ENCODE measurements around the gene GRB2. TPM values are rescaled to one million over a fixed set of nuclear protein-coding genes. Genes with fewer than 3 reads are reported as not detected.

The GRB2 gene
- total RNA-seq, 2 donors from 2014 or later: 117 to 126 TPM

- TF ChIP-seq CTCF (IDR thresholded peaks at IDR 0.05): no peak
- intact Hi-C loops (cut with DNase I): no loop called here
- Histone ChIP-seq H3K4me3 (no peak overlapping the region), H3K27me3 (no peaks in the 10 kb centered on the region), H3K36me3 (no peaks in the 10 kb centered on the region), H3K4me1 (no peaks in the 10 kb centered on the region), H3K9me3 (no peaks in the 10 kb centered on the region), H3K9ac (ENCODE audit: low read depth in 2 of 2, low read length in 2 of 2) (no peak overlapping the region), H3K27ac (no peak overlapping the region)
- DNase-seq: no peak
Observed at GRCh38 chr17:75341784-75342486, 63.5 kb downstream of the GRB2 start.

GRCh38 chr17:75340631-75341030, 64.8 kb downstream of the GRB2 start:
- Histone ChIP-seq H3K36me3 (no peaks in the 10 kb centered on the region), H3K9ac (ENCODE audit: low read depth in 2 of 2, low read length in 2 of 2) (no peak overlapping the region), H3K4me3 (no peak overlapping the region), H3K27me3 (no peaks in the 10 kb centered on the region), H3K9me3 (no peaks in the 10 kb centered on the region), H3K4me1 (no peaks in the 10 kb centered on the region), H3K27ac (no peak overlapping the region)
- DNase-seq: no peak
- intact Hi-C loops (cut with DNase I): no loop called here
- no peak for TF ChIP-seq CTCF (IDR thresholded peaks at IDR 0.05)

- no peak overlapping the region for H3K4me3 ChIP-seq
- intact Hi-C loops (cut with DNase I): no loop called here
- no peak for TF ChIP-seq CTCF (IDR thresholded peaks at IDR 0.05)
- H3K27ac ChIP-seq: no peak overlapping the region
- no peaks in the 10 kb centered on the region for H3K4me1 ChIP-seq
- H3K9ac ChIP-seq (ENCODE audit: low read depth in 2 of 2, low read length in 2 of 2): no peak overlapping the region
- H3K36me3 ChIP-seq: no peaks in the 10 kb centered on the region
- DNase-seq: no peak
- no peaks in the 10 kb centered on the region for H3K9me3 ChIP-seq
- no peaks in the 10 kb centered on the region for H3K27me3 ChIP-seq
Observed at GRCh38 chr17:75339971-75340370, 65.5 kb downstream of the GRB2 start.

- Histone ChIP-seq H3K36me3 (no peaks in the 10 kb centered on the region), H3K4me3 (no peak overlapping the region), H3K9ac (ENCODE audit: low read depth in 2 of 2, low read length in 2 of 2) (no peak overlapping the region), H3K9me3 (no peaks in the 10 kb centered on the region), H3K4me1 (no peaks in the 10 kb centered on the region), H3K27me3 (no peaks in the 10 kb centered on the region), H3K27ac (no peak overlapping the region)
- no peak for DNase-seq
- intact Hi-C loops (cut with DNase I): no loop called here
- TF ChIP-seq CTCF (IDR thresholded peaks at IDR 0.05): no peak
Observed at GRCh38 chr17:75338335-75338734, 67.1 kb downstream of the GRB2 start.

- Histone ChIP-seq H3K9ac (ENCODE audit: low read depth in 2 of 2, low read length in 2 of 2) (no peak overlapping the region), H3K4me1 (no peaks in the 10 kb centered on the region), H3K27me3 (no peaks in the 10 kb centered on the region), H3K4me3 (no peak overlapping the region), H3K9me3 (no peaks in the 10 kb centered on the region), H3K27ac (no peak overlapping the region), H3K36me3 (no peaks in the 10 kb centered on the region)
- intact Hi-C loops (cut with DNase I): no loop called here
- no peak for DNase-seq
- TF ChIP-seq CTCF (IDR thresholded peaks at IDR 0.05): no peak
Observed at GRCh38 chr17:75335315-75335714, 70.2 kb downstream of the GRB2 start.
